ENCODE results near the gene SMIM44.

DNA sequence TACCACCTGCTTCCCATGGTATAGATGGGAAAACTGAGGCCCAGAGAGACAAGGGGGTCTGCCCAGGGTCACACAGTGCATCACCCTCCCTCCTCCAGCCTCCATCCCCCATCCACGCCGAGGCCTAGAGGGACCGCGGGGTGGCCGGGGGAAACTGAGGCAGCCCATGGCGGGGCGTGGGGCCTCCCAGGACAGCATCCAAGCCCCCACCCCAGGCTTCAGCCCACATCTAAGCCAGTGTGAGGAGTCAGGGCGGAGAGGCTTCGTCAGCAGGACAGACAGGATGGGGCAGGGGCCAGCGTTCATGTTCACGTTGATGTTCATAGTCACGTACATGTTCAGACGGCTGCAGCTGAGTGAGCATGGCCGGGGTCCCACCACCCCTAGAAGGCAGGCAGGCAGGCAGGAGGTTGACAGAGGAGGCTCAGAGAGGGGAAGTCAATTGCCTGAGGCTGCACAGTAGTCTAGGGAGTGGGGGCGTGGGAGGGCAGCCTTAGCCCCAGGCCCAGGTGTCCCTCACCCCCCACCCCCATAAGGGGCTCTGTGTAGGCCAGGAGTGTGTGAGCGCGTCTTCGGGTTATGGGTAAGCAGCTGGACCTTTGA lies 26.2 kb downstream of the SMIM44 start:
- TF ChIP-seq CTCF (IDR thresholded peaks at IDR 0.05) (no peak), POLR2A (IDR thresholded peaks at IDR 0.05) (no peak)
